ENCODE measurements around the gene SHISA9. TPM values are rescaled to one million over a fixed set of nuclear protein-coding genes. Genes with fewer than 3 reads are reported as not detected.

Gene SHISA9
- total and polyA plus RNA-seq, 4 donors, result under 0.01 to 0.08 (median 0.07) TPM; not detected in 1

DNA sequence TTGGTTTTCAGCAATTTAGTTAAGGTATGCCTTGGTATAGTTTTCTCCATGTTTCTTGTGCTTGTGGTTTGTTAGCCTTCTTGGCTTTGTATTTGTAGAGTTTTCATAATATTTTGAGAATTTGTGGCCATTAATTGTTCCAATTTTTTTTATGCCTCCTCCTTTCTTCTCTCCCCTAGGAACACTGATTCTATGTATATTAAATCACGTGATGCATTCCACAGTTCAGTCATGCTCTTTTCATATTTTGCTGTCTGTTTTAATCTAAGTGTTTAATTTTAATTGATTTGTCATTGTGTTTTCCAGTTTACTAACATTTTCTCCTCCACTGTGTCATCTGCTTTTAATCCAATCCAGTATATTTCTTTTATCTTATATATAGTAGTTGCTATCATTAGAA, 263.6 kb downstream of the SHISA9 start:
- no peaks in the 10 kb centered on the region for H3K9me3 ChIP-seq (ENCODE audit: control insufficient read depth in 4 of 4, low read length in 3 of 4)
- DNase-seq (ENCODE audit: low spot score), result no peak
- H3K4me3 ChIP-seq (ENCODE audit: low read depth in 1 of 3, low read length in 3 of 3), result no peak overlapping the region
- no peaks in the 10 kb centered on the region for H3K36me3 ChIP-seq (ENCODE audit: control insufficient read depth in 4 of 4, insufficient read depth in 3 of 4, low read depth in 1 of 4, low read length in 3 of 4)
- TF ChIP-seq, protein P1, sequence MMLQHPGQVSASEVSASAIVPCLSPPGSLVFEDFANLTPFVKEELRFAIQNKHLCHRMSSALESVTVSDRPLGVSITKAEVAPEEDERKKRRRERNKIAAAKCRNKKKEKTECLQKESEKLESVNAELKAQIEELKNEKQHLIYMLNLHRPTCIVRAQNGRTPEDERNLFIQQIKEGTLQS (IDR thresholded peaks at IDR 0.05), result no peak
- TF ChIP-seq TAF1 (conservative IDR thresholded peaks at IDR 0.05), result no peak
- no peak for TF ChIP-seq FOXA1 (IDR thresholded peaks at IDR 0.05)
- TF ChIP-seq SP1 (IDR thresholded peaks at IDR 0.05), result no peak
- no peak for TF ChIP-seq GABPA (IDR thresholded peaks at IDR 0.05 in 1 of 2, conservative IDR thresholded peaks at IDR 0.05 in 1 of 2)
- no peak for TF ChIP-seq HNF4A (conservative IDR thresholded peaks at IDR 0.05)
- TF ChIP-seq RAD21 (IDR thresholded peaks at IDR 0.05), result no peak
- no peak for TF ChIP-seq YY1 (IDR thresholded peaks at IDR 0.05)
- TF ChIP-seq, protein P2, sequence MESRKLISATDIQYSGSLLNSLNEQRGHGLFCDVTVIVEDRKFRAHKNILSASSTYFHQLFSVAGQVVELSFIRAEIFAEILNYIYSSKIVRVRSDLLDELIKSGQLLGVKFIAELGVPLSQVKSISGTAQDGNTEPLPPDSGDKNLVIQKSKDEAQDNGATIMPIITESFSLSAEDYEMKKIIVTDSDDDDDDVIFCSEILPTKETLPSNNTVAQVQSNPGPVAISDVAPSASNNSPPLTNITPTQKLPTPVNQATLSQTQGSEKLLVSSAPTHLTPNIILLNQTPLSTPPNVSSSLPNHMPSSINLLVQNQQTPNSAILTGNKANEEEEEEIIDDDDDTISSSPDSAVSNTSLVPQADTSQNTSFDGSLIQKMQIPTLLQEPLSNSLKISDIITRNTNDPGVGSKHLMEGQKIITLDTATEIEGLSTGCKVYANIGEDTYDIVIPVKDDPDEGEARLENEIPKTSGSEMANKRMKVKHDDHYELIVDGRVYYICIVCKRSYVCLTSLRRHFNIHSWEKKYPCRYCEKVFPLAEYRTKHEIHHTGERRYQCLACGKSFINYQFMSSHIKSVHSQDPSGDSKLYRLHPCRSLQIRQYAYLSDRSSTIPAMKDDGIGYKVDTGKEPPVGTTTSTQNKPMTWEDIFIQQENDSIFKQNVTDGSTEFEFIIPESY (IDR thresholded peaks at IDR 0.05), result no peak
- H3K9ac ChIP-seq (ENCODE audit: low read depth in 1 of 2, low read length in 2 of 2), result no peak overlapping the region
- H3K27me3 ChIP-seq (ENCODE audit: control insufficient read depth in 4 of 4, insufficient read depth in 4 of 4, low read length in 3 of 4), result no peaks in the 10 kb centered on the region
- H3K4me1 ChIP-seq (ENCODE audit: control insufficient read depth in 4 of 4, insufficient read depth in 4 of 4, low read length in 3 of 4), result no peaks in the 10 kb centered on the region
- WGBS, result 68% methylated on average over 1 of the region's 1 CpG
- no peak overlapping the region for H3K27ac ChIP-seq (ENCODE audit: low read depth in 1 of 2, low read length in 2 of 2)

DNA sequence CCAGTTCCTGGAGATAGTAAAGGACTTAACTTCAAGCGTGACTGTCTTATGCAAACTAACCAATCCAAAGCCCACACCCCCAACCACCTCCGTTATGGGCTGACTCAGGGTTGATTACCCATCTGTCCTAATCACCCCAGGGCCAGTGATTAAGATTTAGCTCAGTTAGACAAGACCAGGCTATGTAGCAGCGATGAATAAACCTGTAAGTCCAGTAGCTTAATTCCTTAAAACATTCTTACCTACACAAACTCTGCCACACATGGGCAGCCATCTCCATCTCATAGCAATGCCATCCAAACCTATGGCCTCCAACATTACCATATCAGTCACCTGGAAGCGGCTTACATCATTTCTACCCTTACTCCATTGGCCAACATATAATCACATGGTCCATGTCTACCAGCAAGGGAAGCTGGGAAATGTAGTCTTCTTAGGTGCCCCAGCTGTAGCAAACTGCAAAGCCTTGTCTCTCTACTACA, 266.7 kb downstream of the SHISA9 start:
- TF ChIP-seq HNF4A (conservative IDR thresholded peaks at IDR 0.05) (no peak), FOXA2 (IDR thresholded peaks at IDR 0.05) (no peak), FOXA1 (IDR thresholded peaks at IDR 0.05) (no peak), GABPA (IDR thresholded peaks at IDR 0.05 in 1 of 2, conservative IDR thresholded peaks at IDR 0.05 in 1 of 2) (no peak), SP1 (IDR thresholded peaks at IDR 0.05) (no peak), RXRA (IDR thresholded peaks at IDR 0.05) (no peak), TAF1 (conservative IDR thresholded peaks at IDR 0.05) (no peak), EGR1 (IDR thresholded peaks at IDR 0.05; ENCODE audit: low read depth in 2 of 2) (no peak), JUND (IDR thresholded peaks at IDR 0.05) (no peak)
- TF ChIP-seq, protein P3, sequence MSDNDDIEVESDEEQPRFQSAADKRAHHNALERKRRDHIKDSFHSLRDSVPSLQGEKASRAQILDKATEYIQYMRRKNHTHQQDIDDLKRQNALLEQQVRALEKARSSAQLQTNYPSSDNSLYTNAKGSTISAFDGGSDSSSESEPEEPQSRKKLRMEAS (IDR thresholded peaks at IDR 0.05), result no peak
- TF ChIP-seq, protein P4, sequence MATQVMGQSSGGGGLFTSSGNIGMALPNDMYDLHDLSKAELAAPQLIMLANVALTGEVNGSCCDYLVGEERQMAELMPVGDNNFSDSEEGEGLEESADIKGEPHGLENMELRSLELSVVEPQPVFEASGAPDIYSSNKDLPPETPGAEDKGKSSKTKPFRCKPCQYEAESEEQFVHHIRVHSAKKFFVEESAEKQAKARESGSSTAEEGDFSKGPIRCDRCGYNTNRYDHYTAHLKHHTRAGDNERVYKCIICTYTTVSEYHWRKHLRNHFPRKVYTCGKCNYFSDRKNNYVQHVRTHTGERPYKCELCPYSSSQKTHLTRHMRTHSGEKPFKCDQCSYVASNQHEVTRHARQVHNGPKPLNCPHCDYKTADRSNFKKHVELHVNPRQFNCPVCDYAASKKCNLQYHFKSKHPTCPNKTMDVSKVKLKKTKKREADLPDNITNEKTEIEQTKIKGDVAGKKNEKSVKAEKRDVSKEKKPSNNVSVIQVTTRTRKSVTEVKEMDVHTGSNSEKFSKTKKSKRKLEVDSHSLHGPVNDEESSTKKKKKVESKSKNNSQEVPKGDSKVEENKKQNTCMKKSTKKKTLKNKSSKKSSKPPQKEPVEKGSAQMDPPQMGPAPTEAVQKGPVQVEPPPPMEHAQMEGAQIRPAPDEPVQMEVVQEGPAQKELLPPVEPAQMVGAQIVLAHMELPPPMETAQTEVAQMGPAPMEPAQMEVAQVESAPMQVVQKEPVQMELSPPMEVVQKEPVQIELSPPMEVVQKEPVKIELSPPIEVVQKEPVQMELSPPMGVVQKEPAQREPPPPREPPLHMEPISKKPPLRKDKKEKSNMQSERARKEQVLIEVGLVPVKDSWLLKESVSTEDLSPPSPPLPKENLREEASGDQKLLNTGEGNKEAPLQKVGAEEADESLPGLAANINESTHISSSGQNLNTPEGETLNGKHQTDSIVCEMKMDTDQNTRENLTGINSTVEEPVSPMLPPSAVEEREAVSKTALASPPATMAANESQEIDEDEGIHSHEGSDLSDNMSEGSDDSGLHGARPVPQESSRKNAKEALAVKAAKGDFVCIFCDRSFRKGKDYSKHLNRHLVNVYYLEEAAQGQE (IDR thresholded peaks at IDR 0.05), result no peak
- TF ChIP-seq, protein P1 (IDR thresholded peaks at IDR 0.05), result no peak
- TF ChIP-seq, protein P5, sequence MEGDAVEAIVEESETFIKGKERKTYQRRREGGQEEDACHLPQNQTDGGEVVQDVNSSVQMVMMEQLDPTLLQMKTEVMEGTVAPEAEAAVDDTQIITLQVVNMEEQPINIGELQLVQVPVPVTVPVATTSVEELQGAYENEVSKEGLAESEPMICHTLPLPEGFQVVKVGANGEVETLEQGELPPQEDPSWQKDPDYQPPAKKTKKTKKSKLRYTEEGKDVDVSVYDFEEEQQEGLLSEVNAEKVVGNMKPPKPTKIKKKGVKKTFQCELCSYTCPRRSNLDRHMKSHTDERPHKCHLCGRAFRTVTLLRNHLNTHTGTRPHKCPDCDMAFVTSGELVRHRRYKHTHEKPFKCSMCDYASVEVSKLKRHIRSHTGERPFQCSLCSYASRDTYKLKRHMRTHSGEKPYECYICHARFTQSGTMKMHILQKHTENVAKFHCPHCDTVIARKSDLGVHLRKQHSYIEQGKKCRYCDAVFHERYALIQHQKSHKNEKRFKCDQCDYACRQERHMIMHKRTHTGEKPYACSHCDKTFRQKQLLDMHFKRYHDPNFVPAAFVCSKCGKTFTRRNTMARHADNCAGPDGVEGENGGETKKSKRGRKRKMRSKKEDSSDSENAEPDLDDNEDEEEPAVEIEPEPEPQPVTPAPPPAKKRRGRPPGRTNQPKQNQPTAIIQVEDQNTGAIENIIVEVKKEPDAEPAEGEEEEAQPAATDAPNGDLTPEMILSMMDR (IDR thresholded peaks at IDR 0.05; ENCODE audit: low read depth, low read length, missing input control), result no peak
- H3K9me3 ChIP-seq (ENCODE audit: control insufficient read depth in 4 of 4, low read length in 3 of 4), result no peaks in the 10 kb centered on the region
- WGBS, result 83% methylated on average over 4 of the region's 4 CpGs
- no peaks in the 10 kb centered on the region for H3K4me1 ChIP-seq (ENCODE audit: control insufficient read depth in 4 of 4, insufficient read depth in 4 of 4, low read length in 3 of 4)
- H3K36me3 ChIP-seq (ENCODE audit: control insufficient read depth in 4 of 4, insufficient read depth in 3 of 4, low read depth in 1 of 4, low read length in 3 of 4), result no peaks in the 10 kb centered on the region
- no peak overlapping the region for H3K4me3 ChIP-seq (ENCODE audit: low read depth in 1 of 3, low read length in 3 of 3)
- DNase-seq (ENCODE audit: low spot score), result no peak
- H3K9ac ChIP-seq (ENCODE audit: low read depth in 1 of 2, low read length in 2 of 2), result no peak overlapping the region
- H3K27ac ChIP-seq (ENCODE audit: low read depth in 1 of 2, low read length in 2 of 2), result no peak overlapping the region
- H3K27me3 ChIP-seq (ENCODE audit: control insufficient read depth in 4 of 4, insufficient read depth in 4 of 4, low read length in 3 of 4), result no peaks in the 10 kb centered on the region
